Endodermal cell (in vitro differentiated cells): ENCODE measurements around the gene C1orf116. TPM values are rescaled to one million over a fixed set of nuclear protein-coding genes. Genes with fewer than 3 reads are reported as not detected.

Source experiments
- DNase-seq: peaks from one replicate; pipeline ENCODE4 v3.0.0-alpha.2; 2017
- H3K27ac ChIP-seq: 2 replicates; pipeline ENCODE4 v1.5.1; 2013; ENCODE audit warnings: mild to moderate bottlenecking, low read depth, low read length, moderate library complexity
- H3K27me3 ChIP-seq: 2 replicates; pipeline ENCODE4 v1.6.1; 2013; ENCODE audit warnings: mild to moderate bottlenecking, low read length, moderate library complexity; ENCODE audit not compliant: insufficient read depth, control insufficient read depth, poor library complexity, severe bottlenecking
- H3K36me3 ChIP-seq: 2 replicates; pipeline ENCODE4 v1.7.0; 2013; ENCODE audit warnings: mild to moderate bottlenecking, low read length, moderate library complexity; ENCODE audit not compliant: control insufficient read depth, insufficient read depth
- H3K4me1 ChIP-seq: one replicate; pipeline ENCODE4 v1.7.0; 2013; ENCODE audit warnings: low read length; ENCODE audit not compliant: control insufficient read depth, insufficient read depth
- H3K4me3 ChIP-seq: 2 replicates; pipeline ENCODE4 v1.5.1; 2013; ENCODE audit warnings: mild to moderate bottlenecking, low read length, moderate library complexity
- H3K9ac ChIP-seq: 2 replicates; pipeline ENCODE4 v1.6.1; 2013; ENCODE audit warnings: mild to moderate bottlenecking, low read length, moderate library complexity; ENCODE audit not compliant: poor library complexity, severe bottlenecking; ENCODE audit errors: extremely low read depth
- H3K9me3 ChIP-seq: 2 replicates; pipeline ENCODE4 v1.6.1; 2013; ENCODE audit warnings: mild to moderate bottlenecking, low read length, moderate library complexity; ENCODE audit not compliant: control insufficient read depth
- H3K27ac Mint-ChIP-seq: 2 replicates; pipeline ENCODE4 v1.8.0; 2020; ENCODE audit warnings: mixed read lengths
- H3K27me3 Mint-ChIP-seq: 2 replicates; pipeline ENCODE4 v1.8.0; 2021; ENCODE audit warnings: mild to moderate bottlenecking, mixed read lengths; ENCODE audit not compliant: insufficient read depth
- H3K36me3 Mint-ChIP-seq: 2 replicates; pipeline ENCODE4 v1.8.0; 2020; ENCODE audit warnings: low read depth, mixed read lengths
- H3K4me1 Mint-ChIP-seq: 2 replicates; pipeline ENCODE4 v1.8.0; 2020; ENCODE audit warnings: mixed read lengths
- H3K4me3 Mint-ChIP-seq: 2 replicates; pipeline ENCODE4 v1.8.0; 2020; ENCODE audit warnings: mild to moderate bottlenecking, moderate library complexity, mixed read lengths
- H3K9me3 Mint-ChIP-seq: 2 replicates; pipeline ENCODE4 v1.8.0; 2020; ENCODE audit warnings: mild to moderate bottlenecking, mixed read lengths
- WGBS, 2 experiments: methylation state at CpG; one replicate each; pipeline versions ENCODE4 v1.1.5 to v1.1.7; 2013; ENCODE audit warnings: missing lambda C conversion rate in 2 of 2, mixed read lengths in 1 of 2; ENCODE audit not compliant: insufficient coverage in 1 of 2, insufficient read length in 1 of 2; 5-methylcytosine and 5-hydroxymethylcytosine counted together
- total RNA-seq, 2 donors: library from RNA; stranded (reverse); fragmentation: NEBNext Ultra II Directional in 1 of 2; extraction: Animal tissue kit (Norgen Biotek cat#: 25700) in 1 of 2; gene quantifications; 2 replicates in 1 of 2; 3 replicates in 1 of 2; pipeline ENCODE4 v1.2.1, GENCODE V29; 2021
- TF ChIP-seq, protein P1 (sequence below): fragments of 200-600 bp; sonication (generic); conservative IDR thresholded peaks from 2 replicates; pipeline ENCODE4 v1.5.0; 2021; ENCODE audit warnings: antibody characterized with exemption, mild to moderate bottlenecking

The C1orf116 gene
- total RNA-seq, 2 donors from 2014 or later, result 0.55 to 0.60 TPM

DNA sequence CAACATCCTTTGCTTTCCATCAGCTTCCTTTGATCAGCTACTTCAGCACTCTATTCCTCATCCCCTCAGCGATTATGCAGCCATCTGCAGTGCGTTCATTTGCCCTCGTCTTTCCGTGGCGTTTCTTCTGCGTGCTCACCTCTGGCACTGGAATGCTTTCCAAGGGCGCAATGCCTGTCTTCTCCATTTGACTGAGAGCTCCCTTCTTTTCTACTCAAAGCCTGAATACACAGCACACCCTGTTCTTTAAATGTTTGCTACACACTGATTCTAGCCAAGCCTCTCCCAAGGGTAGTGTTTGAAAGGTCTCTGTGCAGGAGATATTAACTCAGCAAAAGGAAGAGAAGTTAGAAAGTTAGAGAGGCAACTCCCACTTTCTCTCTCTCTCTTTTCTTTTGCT lies 22.6 kb downstream of the C1orf116 start:
- Histone ChIP-seq H3K27ac (no peak overlapping the region), H3K36me3 (no peaks in the 10 kb centered on the region), H3K9ac (no peak overlapping the region), H3K4me3 (no peak overlapping the region), H3K9me3 (no peaks in the 10 kb centered on the region), H3K27me3 (peaks cover 8% of the 10 kb centered on the region), H3K4me1 (no peaks in the 10 kb centered on the region)
- DNase-seq, result no peak
- Mint-ChIP-seq H3K27me3 (peaks cover 30% of the 10 kb centered on the region), H3K27ac (no peak overlapping the region), H3K9me3 (no peaks in the 10 kb centered on the region), H3K4me1 (no peaks in the 10 kb centered on the region), H3K36me3 (no peaks in the 10 kb centered on the region), H3K4me3 (no peak overlapping the region)
- 92 to 93% methylated on average over 6 to 7 of the region's 7 CpGs for WGBS, 2 experiments
- TF ChIP-seq, protein P1, sequence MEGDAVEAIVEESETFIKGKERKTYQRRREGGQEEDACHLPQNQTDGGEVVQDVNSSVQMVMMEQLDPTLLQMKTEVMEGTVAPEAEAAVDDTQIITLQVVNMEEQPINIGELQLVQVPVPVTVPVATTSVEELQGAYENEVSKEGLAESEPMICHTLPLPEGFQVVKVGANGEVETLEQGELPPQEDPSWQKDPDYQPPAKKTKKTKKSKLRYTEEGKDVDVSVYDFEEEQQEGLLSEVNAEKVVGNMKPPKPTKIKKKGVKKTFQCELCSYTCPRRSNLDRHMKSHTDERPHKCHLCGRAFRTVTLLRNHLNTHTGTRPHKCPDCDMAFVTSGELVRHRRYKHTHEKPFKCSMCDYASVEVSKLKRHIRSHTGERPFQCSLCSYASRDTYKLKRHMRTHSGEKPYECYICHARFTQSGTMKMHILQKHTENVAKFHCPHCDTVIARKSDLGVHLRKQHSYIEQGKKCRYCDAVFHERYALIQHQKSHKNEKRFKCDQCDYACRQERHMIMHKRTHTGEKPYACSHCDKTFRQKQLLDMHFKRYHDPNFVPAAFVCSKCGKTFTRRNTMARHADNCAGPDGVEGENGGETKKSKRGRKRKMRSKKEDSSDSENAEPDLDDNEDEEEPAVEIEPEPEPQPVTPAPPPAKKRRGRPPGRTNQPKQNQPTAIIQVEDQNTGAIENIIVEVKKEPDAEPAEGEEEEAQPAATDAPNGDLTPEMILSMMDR, result no peak

DNA sequence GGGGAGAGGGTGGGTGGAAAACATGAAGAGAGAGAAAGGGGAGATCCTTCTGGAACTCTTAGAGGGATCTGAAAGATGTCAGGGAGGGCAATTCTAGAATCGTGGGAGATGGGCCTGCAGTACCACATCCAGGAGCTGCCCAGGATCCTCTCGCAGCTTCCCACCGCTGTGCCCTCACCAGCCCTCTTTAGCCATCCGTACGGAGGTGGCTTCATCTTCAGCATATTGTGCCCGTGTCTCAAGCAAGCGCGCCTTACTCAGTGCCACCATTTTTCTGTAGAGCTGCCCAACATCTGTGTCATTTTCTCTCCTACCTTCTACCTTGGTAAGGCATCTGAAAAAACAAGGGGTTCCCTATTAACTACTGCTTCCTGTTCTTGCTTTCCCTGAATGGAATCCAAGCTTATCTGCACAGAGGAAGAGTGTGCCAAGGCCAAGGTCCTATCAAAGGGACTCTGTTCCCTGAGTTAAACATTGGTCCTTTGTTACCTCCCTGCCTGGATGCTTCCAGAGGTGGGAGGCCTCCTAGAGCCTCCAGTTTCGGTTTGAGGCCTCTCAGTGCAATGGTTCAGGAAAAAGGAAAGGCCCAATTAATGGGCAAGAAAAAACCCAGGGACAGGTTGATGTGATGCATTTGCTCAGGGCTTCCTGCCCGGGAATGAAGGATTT lies 23.2 kb downstream of the C1orf116 start:
- H3K27me3 ChIP-seq, result peaks cover 8% of the 10 kb centered on the region
- H3K36me3 ChIP-seq, result no peaks in the 10 kb centered on the region
- no peaks in the 10 kb centered on the region for H3K9me3 Mint-ChIP-seq
- no peak overlapping the region for H3K9ac ChIP-seq
- WGBS, 2 experiments, result 87 to 93% methylated on average over 9 to 10 of the region's 10 CpGs
- peaks cover 2% of the 10 kb centered on the region for H3K4me1 Mint-ChIP-seq
- no peak for DNase-seq
- H3K27ac ChIP-seq, result no peak overlapping the region
- H3K36me3 Mint-ChIP-seq, result no peaks in the 10 kb centered on the region
- H3K27ac Mint-ChIP-seq, result no peak overlapping the region
- peaks cover 25% of the 10 kb centered on the region for H3K27me3 Mint-ChIP-seq
- H3K4me3 Mint-ChIP-seq, result no peak overlapping the region
- no peaks in the 10 kb centered on the region for H3K9me3 ChIP-seq
- TF ChIP-seq, protein P1, result no peak
- H3K4me1 ChIP-seq, result no peaks in the 10 kb centered on the region
- H3K4me3 ChIP-seq, result no peak overlapping the region

DNA sequence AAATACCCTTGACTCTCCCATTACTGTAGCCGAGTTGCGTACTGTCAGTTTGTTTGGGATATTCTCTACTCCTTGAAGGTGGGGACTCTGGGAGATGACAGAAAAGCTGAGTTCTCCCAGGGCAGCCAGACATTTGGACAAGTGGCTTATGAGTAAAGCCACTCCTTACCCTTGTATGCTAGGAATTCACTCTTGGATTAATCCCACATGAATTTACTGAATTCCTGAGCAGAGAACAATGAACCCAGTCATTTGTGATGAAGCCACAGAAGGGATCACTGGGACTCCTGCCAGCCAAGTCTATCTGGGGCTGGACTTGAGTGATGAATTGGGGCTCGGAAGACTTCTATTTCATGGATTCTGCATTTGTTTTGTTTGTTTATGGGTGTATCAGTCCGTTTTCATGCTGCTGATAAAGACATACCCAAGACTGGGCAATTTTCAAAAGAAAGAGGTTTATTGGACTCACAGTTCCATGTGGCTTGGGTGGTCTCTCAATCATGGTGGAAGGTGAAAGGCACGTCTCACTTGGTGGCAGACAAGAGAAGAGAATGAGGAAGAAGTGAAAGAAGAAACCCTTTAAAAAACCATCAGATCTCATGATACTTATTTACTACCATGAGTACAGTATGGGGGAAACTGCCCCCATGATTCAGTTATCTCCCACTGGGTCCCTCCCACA lies 25.1 kb downstream of the C1orf116 start:
- H3K9ac ChIP-seq, result peak overlapping the region; percentile 2
- no peaks in the 10 kb centered on the region for H3K9me3 ChIP-seq
- Mint-ChIP-seq H3K9me3 (no peaks in the 10 kb centered on the region), H3K27ac (no peak overlapping the region), H3K4me3 (no peak overlapping the region), H3K27me3 (peaks cover 13% of the 10 kb centered on the region), H3K36me3 (no peaks in the 10 kb centered on the region), H3K4me1 (peaks cover 13% of the 10 kb centered on the region)
- peak overlapping the region; percentile 46 for H3K4me3 ChIP-seq
- 85 to 92% methylated on average over 4 of the region's 5 CpGs for WGBS, 2 experiments
- peaks cover 5% of the 10 kb centered on the region for H3K4me1 ChIP-seq
- DNase-seq, result no peak
- H3K27me3 ChIP-seq, result peaks cover 6% of the 10 kb centered on the region
- H3K27ac ChIP-seq, result no peak overlapping the region
- no peaks in the 10 kb centered on the region for H3K36me3 ChIP-seq
- TF ChIP-seq, protein P1, result no peak
